Stimulated activated CD4-positive, alpha-beta T cell treated with anti-CD3 and anti-CD28 coated beads, Interleukin-1b, Interleukin-23, amount 100 ng/mL, for 4 hours (primary cell): Measurements from ENCODE around the gene SEC14L1.

Experiments
- DNase-seq, 2 donors: peaks; one replicate each; pipeline ENCODE4 v3.0.0-alpha.2; 2020; ENCODE audit warnings: low read depth in 2 of 2

Gene SEC14L1

DNA sequence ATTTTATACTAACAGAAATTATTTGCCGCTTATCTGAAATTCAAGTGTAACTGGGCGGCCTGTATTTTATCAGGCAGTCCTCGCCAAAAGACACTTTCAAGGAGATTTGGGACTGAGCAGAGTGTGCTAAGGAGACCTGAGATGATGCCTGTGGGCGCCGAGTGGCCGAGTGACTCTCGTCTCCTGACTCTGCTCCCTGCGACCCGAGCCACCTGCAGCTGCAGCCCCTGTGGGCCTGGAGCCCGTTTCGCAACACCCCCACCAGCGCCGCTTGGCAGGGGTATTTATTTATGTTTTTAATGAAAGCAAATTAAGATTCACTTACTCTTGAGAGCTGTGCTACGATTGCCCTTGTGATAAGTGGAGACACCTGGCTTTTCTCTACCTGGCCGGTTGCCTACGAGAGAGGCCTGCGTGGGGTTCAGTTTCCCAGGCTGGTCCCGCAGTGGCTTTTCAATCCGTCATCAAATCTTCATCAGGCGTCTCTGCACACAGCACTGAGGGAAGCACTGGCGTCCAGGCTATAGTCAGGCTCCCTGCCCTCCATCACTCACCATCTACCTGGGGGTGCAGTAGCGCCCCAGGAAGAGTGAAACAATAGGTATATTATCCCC, 124.0 kb downstream of the SEC14L1 start:
- DNase-seq = no peak

DNA sequence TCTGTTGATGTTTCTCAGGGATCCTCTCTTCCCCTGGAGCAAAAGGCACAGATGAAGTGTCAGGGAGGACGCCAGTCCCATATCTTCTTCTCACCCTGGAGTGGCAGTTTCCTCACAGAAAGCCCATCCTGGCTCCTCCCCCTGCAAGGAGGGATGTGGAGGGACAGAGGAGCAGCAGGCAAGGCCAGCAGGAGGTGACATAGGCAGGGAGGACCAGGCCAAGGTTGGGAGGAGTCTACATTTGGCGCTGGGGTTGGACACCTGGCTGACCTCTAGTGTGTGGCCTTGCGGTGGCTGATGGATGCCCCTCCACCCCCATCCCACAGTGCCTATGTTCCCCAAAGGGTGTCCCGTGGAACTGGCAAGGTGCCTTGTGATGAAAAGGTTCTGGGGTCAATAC, 125.4 kb downstream of the SEC14L1 start:
- no peak for DNase-seq
